HepG2 (cell line): Measurements from ENCODE around the gene CISH. TPM values are rescaled to one million over a fixed set of nuclear protein-coding genes. Genes with fewer than 3 reads are reported as not detected.

ENCODE experiments used
- ATAC-seq: fragments of 200-7000 bp; cut with Tn5 transposase; 3 replicates; pipeline ENCODE4 v1.9.1; 2020; ENCODE audit warnings: mild to moderate bottlenecking, moderate library complexity
- BruUV-seq: library from RNA; stranded (reverse); fragments of 400-500 nt; replicated peaks from 2 replicates; lab custom pipeline; 2021; lab: Mats Ljungman, UMichigan
- CTCF ChIA-PET: fragments of 300-600 bp; formaldehyde crosslinking; extraction: SDS; loops from one replicate; lab custom pipeline; 2021; ENCODE audit warnings: low total read pairs, inconsistent platforms, low intra/inter-chr PET ratio; lab: Yijun Ruan, JAX
- POLR2A ChIA-PET: fragments of 350-600 bp; sonication (Branson Sonifier 250); formaldehyde crosslinking; loops from one replicate; lab custom pipeline; 2020; ENCODE audit warnings: antibody characterized with exemption, inconsistent platforms; lab: Yijun Ruan, JAX
- DNase-seq: peaks from one replicate; pipeline ENCODE4 v3.0.0-alpha.2; 2015; ENCODE audit warnings: low spot score
- FAIRE-seq: peaks from 3 replicates; lab custom pipeline; 2011; peaks lifted over from hg19 to GRCh38; lab: Jason Lieb, UNC
- H2AFZ ChIP-seq: one replicate; pipeline ENCODE4 v1.6.1; 2011; ENCODE audit warnings: low read length, inconsistent platforms
- H3K27ac ChIP-seq: fragments of 300-600 bp; 3 replicates; pipeline ENCODE4 v1.8.0; 2011; ENCODE audit warnings: mixed run types, mild to moderate bottlenecking, mixed read lengths, low read length, inconsistent platforms; ENCODE audit not compliant: insufficient read depth; ENCODE audit errors: extremely low read length
- H3K27me3 ChIP-seq, 2 experiments: fragments of 200-600 bp in 1 of 2; 2 replicates in 1 of 2; 3 replicates in 1 of 2; pipeline versions ENCODE4 v1.6.0 to v1.8.0; 2011; ENCODE audit warnings: low read length in 2 of 2, mild to moderate bottlenecking in 2 of 2, moderate library complexity in 2 of 2, inconsistent platforms in 1 of 2; ENCODE audit not compliant: insufficient read depth in 2 of 2, control insufficient read depth in 1 of 2
- H3K36me3 ChIP-seq, 2 experiments: fragments of 200-600 bp in 1 of 2; replicated peaks in 1 of 2; 2 replicates in 1 of 2; 3 replicates in 1 of 2; pipeline versions ENCODE4 v1.5.1 to v1.8.0; 2011; ENCODE audit warnings: low read length in 2 of 2, inconsistent platforms in 1 of 2; ENCODE audit not compliant: insufficient read depth in 2 of 2, control insufficient read depth in 1 of 2
- H3K4me1 ChIP-seq: 2 replicates; pipeline ENCODE4 v1.5.1; 2012; ENCODE audit warnings: low read length, inconsistent platforms; ENCODE audit not compliant: insufficient read depth
- H3K4me2 ChIP-seq: 2 replicates; pipeline ENCODE4 v1.6.0; 2011; ENCODE audit warnings: low read depth, low read length, inconsistent platforms
- H3K4me3 ChIP-seq, 3 experiments: fragments of 200-600 bp in 1 of 3; sonication (generic), shearing (Covaris generic) in 1 of 3; replicated peaks in 1 of 3; 2 replicates each; pipeline ENCODE4 v1.5.1; 2011 to 2016; ENCODE audit warnings: low read length in 3 of 3, inconsistent platforms in 2 of 3, low read depth in 2 of 3, mild to moderate bottlenecking in 2 of 3, control low read depth in 1 of 3, mixed read lengths in 1 of 3; ENCODE audit not compliant: insufficient read depth in 1 of 3
- H3K79me2 ChIP-seq: one replicate; pipeline ENCODE4 v1.6.1; 2011; ENCODE audit warnings: low read length, inconsistent platforms; ENCODE audit not compliant: insufficient read depth
- H3K9ac ChIP-seq: 2 replicates; pipeline ENCODE4 v1.6.0; 2011; ENCODE audit warnings: mild to moderate bottlenecking, low read depth, low read length, inconsistent platforms; ENCODE audit not compliant: insufficient read depth
- H3K9me3 ChIP-seq: 2 replicates; pipeline ENCODE4 v1.5.1; 2012; ENCODE audit warnings: mild to moderate bottlenecking, low read length
- H4K20me1 ChIP-seq: 2 replicates; pipeline ENCODE4 v1.6.0; 2011; ENCODE audit warnings: inconsistent platforms, mild to moderate bottlenecking, low read length, moderate library complexity; ENCODE audit not compliant: insufficient read depth
- AHDC1 ChIP-seq: sonication (generic); formaldehyde crosslinking; IDR thresholded peaks from 2 replicates; pipeline ENCODE4 v1.5.1; 2020; ENCODE audit warnings: mild to moderate bottlenecking, missing genetic modification reagents, borderline replicate concordance
- GLI4 ChIP-seq: sonication (generic); formaldehyde crosslinking; IDR thresholded peaks from 2 replicates; pipeline ENCODE4 v1.5.1; 2020; ENCODE audit warnings: missing genetic modification reagents, mild to moderate bottlenecking, moderate library complexity, borderline replicate concordance
- HOMEZ ChIP-seq: IDR thresholded peaks from 2 replicates; pipeline ENCODE4 v1.6.1; 2016; ENCODE audit warnings: low read depth
- ISL2 ChIP-seq: sonication (generic); formaldehyde crosslinking; IDR thresholded peaks from 2 replicates; pipeline ENCODE4 v1.5.0; 2020; ENCODE audit warnings: missing genetic modification reagents
- NRL ChIP-seq: sonication (generic); formaldehyde crosslinking; IDR thresholded peaks from 2 replicates; pipeline ENCODE4 v1.5.0; 2020; ENCODE audit warnings: missing genetic modification reagents, mild to moderate bottlenecking, moderate library complexity, borderline replicate concordance
- U2AF1 ChIP-seq: fragments of 200-400 bp; formaldehyde crosslinking; optimal IDR thresholded peaks from 2 replicates; pipeline ENCODE3; 2017; ENCODE audit warnings: mild to moderate bottlenecking, low read depth, low read length
- ZNF350 ChIP-seq: sonication (generic); formaldehyde crosslinking; IDR thresholded peaks from 2 replicates; pipeline ENCODE4 v1.4.0; 2020; ENCODE audit warnings: mild to moderate bottlenecking, low read depth, missing genetic modification reagents, borderline replicate concordance
- ZSCAN21 ChIP-seq: sonication (generic); formaldehyde crosslinking; IDR thresholded peaks from 2 replicates; pipeline ENCODE4 v1.8.0; 2022; ENCODE audit warnings: mild to moderate bottlenecking, missing genetic modification reagents, moderate library complexity, borderline replicate concordance
- WGBS: methylation state at CpG from one replicate; pipeline ENCODE4 v1.1.6; 2017; ENCODE audit warnings: low lambda C conversion rate; 5-methylcytosine and 5-hydroxymethylcytosine counted together
- in situ Hi-C: cut with HindIII; loops from 2 replicates; pipeline ENCODE4 v1.10.0; 2017; ENCODE audit warnings: low pct_unique_long_range_greater_than_20kb; ENCODE audit not compliant: extremely low pct_ligation_motif_present
- intact Hi-C: fragments of 100-400 bp; cut with micrococcal nuclease; formaldehyde crosslinking; loops from one replicate; pipeline ENCODE4 v1.10.0; 2022; ENCODE audit not compliant: unreplicated experiment
- polyA plus RNA-seq, 8 experiments: library from polyadenylated mRNA; depleted of rRNA in 3 of 8; stranded (reverse) in 7 of 8; unstranded in 1 of 8; fragments of >200 nt; fragmentation: Illumina TruSeq in 4 of 8; extraction: Trizol in 4 of 8; gene quantifications; 2 replicates each; pipeline versions ENCODE4 v1.2.1 to v1.2.3, GENCODE V29; 2011 to 2016; ENCODE audit warnings: low read depth in 4 of 8, missing spikeins in 1 of 8, mixed read lengths in 1 of 8; ENCODE audit not compliant: insufficient read depth in 1 of 8
- total RNA-seq, 5 experiments: library from RNA; depleted of rRNA; stranded (reverse); fragments of >200 nt; fragmentation: Illumina TruSeq; extraction: Trizol; gene quantifications; 2 replicates each; pipeline ENCODE4 v1.2.3, GENCODE V29; 2016; ENCODE audit warnings: low read depth in 1 of 5

Gene CISH
- total and polyA plus RNA-seq, 2 of the 13 experiments (the other 11 are each of a cell fraction or from before 2014, with no cell fraction given), result 0.91 to 1.5 TPM

GRCh38 chr3:50660386-50660785 lies 48.8 kb upstream of the CISH start (continued):
- TF ChIP-seq AHDC1, result no peak

GRCh38 chr3:50658831-50659230 lies 47.3 kb upstream of the CISH start:
- no peak for DNase-seq

More at GRCh38 chr3:50658831-50659230, 47.3 kb upstream of the CISH start:
- Histone ChIP-seq H3K4me3 (no peak overlapping the region), H3K27ac (no peak overlapping the region), H3K27me3 (peaks cover 0 to 34% of the 10 kb centered on the region in 2 experiments; a peak in 3 of 5 replicates), H3K4me1 (peaks cover 8% of the 10 kb centered on the region; the same call in 1 of the 2 replicates), H2AFZ (no peak overlapping the region), H3K9me3 (no peaks in the 10 kb centered on the region), H3K79me2 (no peaks in the 10 kb centered on the region), H3K4me2 (no peak overlapping the region), H3K36me3 (no peaks in the 10 kb centered on the region), H4K20me1 (no peaks in the 10 kb centered on the region), H3K9ac (no peak overlapping the region)
- no TSS peak for BruUV-seq
- POLR2A ChIA-PET, result no interaction called here
- TF ChIP-seq GLI4 (CRISPR knock-in tag), result no peak
- no peak for TF ChIP-seq NRL
- no peak for TF ChIP-seq ISL2 (CRISPR knock-in tag)
- no peak for TF ChIP-seq ZSCAN21 (CRISPR knock-in tag)
- TF ChIP-seq HOMEZ, result no peak
- no peak for TF ChIP-seq ZNF350 (CRISPR knock-in tag)
- no peak for TF ChIP-seq U2AF1
- FAIRE-seq (no peak), ATAC-seq (no peak)
- CTCF ChIA-PET, result no interaction called here
- in situ Hi-C loops, result no loop called here
- WGBS, result 15% methylated on average over 3 of the region's 3 CpGs
- intact Hi-C loops, result no loop called here
